MCF 10A (cell line): ENCODE data around the gene KCTD15. TPM values are rescaled to one million over a fixed set of nuclear protein-coding genes. Genes with fewer than 3 reads are reported as not detected.

Experiments
- BruUV-seq: library from RNA; stranded (reverse); fragments of 400-500 nt; replicated peaks from 2 replicates; lab custom pipeline; 2021; lab: Mats Ljungman, UMichigan
- CTCF ChIA-PET: fragments of 300-600 bp; sonication (Branson Sonifier 250); formaldehyde crosslinking; extraction: SDS; loops from one replicate; lab custom pipeline; 2021; ENCODE audit warnings: antibody characterized with exemption, inconsistent platforms; lab: Yijun Ruan, JAX
- POLR2A ChIA-PET: fragments of 300-600, 350-650 bp; sonication (Branson Sonifier 250); formaldehyde crosslinking; extraction: SDS; loops from one replicate; lab custom pipeline; 2020; ENCODE audit warnings: antibody characterized with exemption, inconsistent platforms; lab: Yijun Ruan, JAX
- DNase-seq: peaks from one replicate; pipeline ENCODE4 v3.0.0-alpha.2; 2018; ENCODE audit not compliant: unreplicated experiment
- H3K27ac Mint-ChIP-seq: one replicate; pipeline ENCODE4 v1.8.0; 2022; ENCODE audit warnings: mild to moderate bottlenecking, low read depth, mixed read lengths; ENCODE audit not compliant: unreplicated experiment
- H3K27me3 Mint-ChIP-seq: one replicate; pipeline ENCODE4 v1.8.0; 2022; ENCODE audit warnings: mixed read lengths; ENCODE audit not compliant: insufficient read depth, unreplicated experiment
- H3K36me3 Mint-ChIP-seq: one replicate; pipeline ENCODE4 v1.8.0; 2022; ENCODE audit warnings: mild to moderate bottlenecking, moderate library complexity, mixed read lengths; ENCODE audit not compliant: insufficient read depth, unreplicated experiment
- H3K4me1 Mint-ChIP-seq: one replicate; pipeline ENCODE4 v1.8.0; 2022; ENCODE audit warnings: mixed read lengths; ENCODE audit not compliant: insufficient read depth, unreplicated experiment
- H3K4me3 Mint-ChIP-seq: one replicate; pipeline ENCODE4 v1.8.0; 2022; ENCODE audit warnings: mild to moderate bottlenecking, moderate library complexity, mixed read lengths; ENCODE audit not compliant: unreplicated experiment
- H3K9me3 Mint-ChIP-seq: one replicate; pipeline ENCODE4 v1.8.0; 2022; ENCODE audit warnings: mixed read lengths; ENCODE audit not compliant: unreplicated experiment
- CTCF ChIP-seq: fragments of 200-600 bp; IDR thresholded peaks from one replicate; pipeline ENCODE4 v1.8.0; 2022; ENCODE audit warnings: antibody characterized with exemption, mild to moderate bottlenecking; ENCODE audit not compliant: unreplicated experiment
- intact Hi-C: fragments of 100-400 bp; cut with micrococcal nuclease; formaldehyde crosslinking; loops from 2 replicates; pipeline ENCODE4 v1.14.1; 2022
- total RNA-seq: library from RNA; stranded (reverse); gene quantifications from 2 replicates; pipeline ENCODE4 v1.2.3, GENCODE V29; 2022

KCTD15 gene
- total RNA-seq, 1 experiment from 2014 or later: 53.7 TPM

DNA sequence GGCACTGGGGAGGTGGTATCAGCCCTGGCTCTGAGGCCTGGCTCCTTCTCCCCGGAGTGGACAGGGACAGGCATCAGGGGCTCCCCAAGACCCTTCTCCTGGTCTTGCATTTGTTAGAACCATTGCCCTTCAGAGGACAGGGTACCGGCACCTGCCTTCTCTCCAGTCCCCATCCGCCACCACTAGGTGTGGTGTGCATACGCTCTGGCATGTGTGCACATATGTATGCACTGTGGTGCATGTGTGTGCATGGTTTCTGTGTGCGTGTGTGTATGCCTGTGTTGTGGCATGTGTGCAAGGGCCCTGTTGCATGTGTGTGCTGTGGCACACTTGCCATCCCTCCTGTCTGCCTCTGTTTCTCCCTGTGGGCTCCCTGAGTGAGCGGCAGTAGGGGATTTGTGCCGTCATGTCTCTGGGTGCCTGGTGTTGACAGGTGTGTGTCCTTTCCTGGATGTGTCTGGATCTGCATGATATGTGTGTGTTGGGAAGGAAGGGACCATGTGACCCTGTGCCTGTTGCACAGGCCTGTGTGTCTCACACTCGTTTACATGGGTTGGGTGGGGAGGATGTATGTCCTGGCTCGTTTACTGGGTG lies 9.3 kb downstream of the KCTD15 start:
- no TSS peak for BruUV-seq
- H3K27ac Mint-ChIP-seq: no peak overlapping the region
- no peak for DNase-seq
- ChIA-PET POLR2A (interaction anchor here (0.6 kb wide), 1 partner anchor 8 kb away, joined by 3 read pairs; no protein-coding TSS in a partner anchor), CTCF (interaction anchor here (0.5 to 2.1 kb wide), 4 partner anchors 13 to 706 kb away, joined by 3 to 7 read pairs (median 4); no protein-coding TSS in a partner anchor)
- peaks cover 16% of the 10 kb centered on the region for H3K36me3 Mint-ChIP-seq
- no peaks in the 10 kb centered on the region for H3K27me3 Mint-ChIP-seq
- no peak overlapping the region for H3K4me3 Mint-ChIP-seq
- H3K9me3 Mint-ChIP-seq: no peaks in the 10 kb centered on the region
- intact Hi-C loops: no loop called here
- no peak for TF ChIP-seq CTCF
- H3K4me1 Mint-ChIP-seq: peaks cover 22% of the 10 kb centered on the region

- Mint-ChIP-seq H3K27me3 (no peaks in the 10 kb centered on the region), H3K4me1 (peaks cover 22% of the 10 kb centered on the region), H3K4me3 (no peak overlapping the region), H3K9me3 (no peaks in the 10 kb centered on the region), H3K27ac (no peak overlapping the region), H3K36me3 (peaks cover 18% of the 10 kb centered on the region)
- intact Hi-C loops: no loop called here
- TF ChIP-seq CTCF: no peak
- no TSS peak for BruUV-seq
- no peak for DNase-seq
- CTCF ChIA-PET: interaction anchor here (0.7 to 2.1 kb wide), 4 partner anchors 10 to 245 kb away, joined by 3 to 7 read pairs (median 4); partner anchors contain the start of gene KCTD15
- POLR2A ChIA-PET: interaction anchor here (0.6 to 1.0 kb wide), 2 partner anchors 9 to 79 kb away, joined by 3 read pairs; no protein-coding TSS in a partner anchor
These were observed 9.8 kb downstream of the KCTD15 start for GRCh38 chr19:33806434-33806881.

DNA sequence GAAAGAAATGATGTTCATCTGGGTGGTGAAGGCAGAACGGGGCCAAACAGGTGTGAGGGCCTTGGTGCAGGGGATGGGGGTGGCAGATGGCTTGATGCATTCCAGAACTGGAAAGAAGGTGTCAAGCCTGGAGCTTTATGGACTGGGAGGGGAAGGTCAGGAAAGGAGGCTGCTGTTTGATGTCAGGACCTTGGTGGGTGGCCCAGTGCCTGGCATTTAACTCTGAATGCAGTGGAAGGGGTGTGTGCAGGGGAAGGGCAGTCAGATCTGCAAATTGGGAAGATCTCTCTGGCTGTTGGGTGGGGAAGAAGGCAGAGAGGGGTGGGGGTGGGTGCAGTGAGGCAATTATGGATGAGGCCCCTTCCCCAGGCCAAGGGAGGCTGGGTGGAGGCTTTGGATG lies 11.7 kb downstream of the KCTD15 start:
- peak overlapping the region; percentile 39 for H3K27ac Mint-ChIP-seq
- TF ChIP-seq CTCF: no peak
- peaks cover 22% of the 10 kb centered on the region for H3K4me1 Mint-ChIP-seq
- BruUV-seq: no TSS peak
- ChIA-PET CTCF (interaction anchor here (0.6 kb wide), 1 partner anchor 8 kb away, joined by 5 read pairs; no protein-coding TSS in a partner anchor), POLR2A (no interaction called here)
- H3K4me3 Mint-ChIP-seq: no peak overlapping the region
- no peak for DNase-seq
- intact Hi-C loops: no loop called here
- no peaks in the 10 kb centered on the region for H3K27me3 Mint-ChIP-seq
- peaks cover 21% of the 10 kb centered on the region for H3K36me3 Mint-ChIP-seq
- H3K9me3 Mint-ChIP-seq: no peaks in the 10 kb centered on the region

DNA sequence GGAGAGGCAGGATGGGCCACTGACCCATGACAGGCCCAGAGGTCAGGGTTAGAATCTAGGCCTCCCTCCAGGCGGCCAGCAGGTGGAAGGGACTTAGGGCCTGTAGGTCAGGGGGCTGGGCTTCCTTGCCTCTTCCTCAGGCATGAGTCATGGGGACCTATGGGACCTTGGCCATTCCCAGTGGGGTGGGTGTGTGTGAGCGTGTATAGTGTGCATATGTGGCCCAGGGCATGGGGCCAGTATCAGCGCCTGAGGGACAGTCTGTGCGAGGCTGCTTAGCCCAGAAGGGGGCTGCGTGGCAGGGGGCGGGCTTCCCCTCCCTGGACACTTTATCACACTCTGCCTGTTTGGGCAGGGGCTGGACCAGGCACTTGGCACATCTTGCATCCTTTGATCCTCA lies 13.3 kb downstream of the KCTD15 start:
- peak; percentile 79 for DNase-seq
- intact Hi-C loops: no loop called here
- POLR2A ChIA-PET: interaction anchor here (0.5 to 2.0 kb wide), 2 partner anchors 9 to 11 kb away, joined by 3 to 5 read pairs; no protein-coding TSS in a partner anchor
- no peak for TF ChIP-seq CTCF
- peak overlapping the region; percentile 39 for H3K27ac Mint-ChIP-seq
- H3K4me1 Mint-ChIP-seq: peaks cover 16% of the 10 kb centered on the region
- H3K27me3 Mint-ChIP-seq: no peaks in the 10 kb centered on the region
- H3K9me3 Mint-ChIP-seq: no peaks in the 10 kb centered on the region
- peaks cover 21% of the 10 kb centered on the region for H3K36me3 Mint-ChIP-seq
- CTCF ChIA-PET: interaction anchor here (0.6 to 2.5 kb wide), 4 partner anchors 9 to 501 kb away, joined by 3 to 8 read pairs (median 4); no protein-coding TSS in a partner anchor
- BruUV-seq: no TSS peak
- no peak overlapping the region for H3K4me3 Mint-ChIP-seq
